NCI-H146 treated with DMSO at 0.1 percent for 48 hours (cell line): ENCODE measurements around the gene PLXDC1.
A peak's percentile ranks its signal among the peaks of the same experiment; 100 is the strongest.

Experiments
- DNase-seq: peaks from one replicate; lab custom pipeline; 2025; ENCODE audit not compliant: unreplicated experiment; lab: John Stamatoyannopoulos, UW

Gene PLXDC1

DNA sequence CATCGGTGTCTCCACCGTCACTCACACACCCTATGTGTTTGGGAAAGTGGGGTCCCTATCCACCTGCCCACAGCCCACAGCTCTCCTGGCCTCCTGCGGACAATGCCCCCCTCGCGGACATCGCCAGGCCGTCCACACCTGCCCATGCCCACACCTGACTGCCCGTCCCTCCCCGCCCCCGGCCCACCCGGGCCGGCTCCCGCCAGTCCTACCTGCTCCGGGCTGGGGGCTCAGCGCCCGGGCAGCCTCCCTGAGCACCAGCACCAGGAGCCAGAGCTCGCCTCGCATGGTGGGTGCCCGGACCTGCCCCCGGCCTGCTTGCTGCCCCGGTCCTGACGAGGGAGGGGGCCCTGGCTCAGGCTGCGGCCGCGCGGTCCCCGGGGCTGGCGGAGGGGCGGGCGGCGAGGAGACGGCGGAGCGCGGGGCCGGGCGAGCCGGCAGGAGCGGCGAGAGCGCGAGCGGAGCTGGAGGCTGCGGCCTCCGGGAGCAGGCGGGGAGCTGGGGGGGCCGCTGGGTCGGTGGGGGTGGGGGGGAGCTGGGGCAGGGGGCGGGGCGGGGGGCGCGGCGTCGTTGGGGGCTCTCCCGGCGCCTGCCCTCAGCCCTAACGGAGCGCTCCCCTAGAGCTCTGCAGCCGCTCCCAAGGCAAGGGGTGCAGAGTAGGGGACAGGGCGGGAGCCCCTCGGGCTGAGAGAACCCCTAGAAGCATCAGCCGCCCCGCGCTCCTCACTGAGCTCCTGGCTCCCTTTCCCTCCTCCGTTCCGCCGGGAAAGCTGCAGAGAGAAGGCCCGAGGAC is at the start of gene PLXDC1:
Gene PLXDC1 (minus strand): TSS at position 488 of the 793 bp plus-strand sequence. CDS start 200 bp downstream, at position 288.
- no peak for DNase-seq

DNA sequence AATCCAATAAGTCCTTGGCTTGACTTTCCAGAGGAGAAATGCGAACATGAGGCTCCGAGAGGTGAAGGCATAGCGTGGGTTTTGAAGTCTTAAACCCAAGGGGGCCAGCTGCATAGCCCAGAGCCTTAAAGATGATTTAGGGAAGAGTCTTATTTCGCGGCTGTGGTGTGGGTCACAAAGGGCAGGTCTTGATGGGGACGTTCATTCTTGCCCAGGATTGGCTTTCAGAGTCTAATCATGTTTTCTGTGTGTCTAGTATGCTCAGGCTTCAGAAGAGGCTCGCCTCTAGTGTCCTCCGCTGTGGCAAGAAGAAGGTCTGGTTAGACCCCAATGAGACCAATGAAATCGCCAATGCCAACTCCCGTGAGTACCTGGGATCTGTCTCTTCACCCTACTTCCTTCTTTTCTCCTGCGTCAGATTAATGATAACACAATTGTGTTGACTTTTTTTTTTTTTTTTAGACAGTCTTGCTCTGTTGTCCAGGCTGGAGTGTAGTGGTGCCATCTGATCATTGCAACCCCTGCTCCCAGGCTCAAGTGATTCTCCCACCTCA is 49.6 kb upstream of the PLXDC1 start:
- no peak for DNase-seq

DNA sequence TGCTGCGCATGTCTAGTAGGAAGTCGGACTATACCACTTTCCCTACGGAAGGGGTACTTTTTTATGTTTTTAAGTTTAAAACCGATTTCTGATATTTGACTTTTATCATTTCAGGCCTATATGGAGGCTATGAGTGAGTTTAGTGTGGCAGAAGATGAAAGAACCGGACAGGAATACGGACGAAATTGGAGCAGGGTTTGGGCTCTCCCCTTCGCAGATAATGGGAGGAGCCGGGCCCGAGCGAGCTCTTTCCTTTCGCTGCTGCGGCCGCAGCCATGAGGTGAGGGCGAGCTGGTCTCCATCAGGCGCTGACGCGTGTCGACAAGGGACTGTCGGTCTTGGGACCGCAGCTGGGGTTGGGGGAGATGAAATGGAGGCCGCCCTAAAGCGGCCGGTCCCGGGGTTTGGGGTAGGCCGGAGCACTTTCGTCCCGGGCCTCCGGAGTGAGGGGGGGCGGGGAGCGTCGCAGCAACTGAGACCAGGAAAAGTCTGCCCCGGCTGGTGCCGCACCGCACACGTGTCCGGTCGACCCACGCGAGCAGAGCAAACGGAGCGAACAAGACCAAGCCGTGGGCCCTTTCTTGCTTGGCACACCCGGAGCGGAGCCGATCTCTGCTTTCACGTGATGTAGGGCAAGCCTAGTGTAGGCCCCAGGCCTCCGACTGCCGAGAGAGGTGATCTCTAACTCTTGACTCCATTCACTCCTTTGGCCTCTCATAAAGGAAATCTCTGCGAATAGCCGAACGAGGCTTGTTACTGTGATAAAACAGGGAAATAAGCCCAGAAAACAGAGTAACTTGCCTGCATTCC is 48.8 kb upstream of the PLXDC1 start, which contains the start of gene RPL19:
Gene RPL19 (plus strand): TSS at position 214 of the 810 bp plus-strand sequence. CDS start 62 bp downstream, at position 276.
- DNase-seq = no peak

DNA sequence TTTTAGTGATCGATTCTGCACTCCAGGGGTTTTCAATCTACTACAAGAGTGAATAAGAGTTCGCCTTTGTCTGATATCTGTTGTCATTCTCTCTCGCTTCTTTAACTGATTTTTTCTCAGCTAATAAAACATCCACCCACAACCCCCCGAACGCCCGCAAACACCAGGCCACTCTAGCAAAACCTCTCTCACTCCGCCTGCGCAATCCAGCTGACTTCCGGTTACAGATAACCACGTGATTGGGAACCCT is 48.3 kb upstream of the PLXDC1 start:
- peak; percentile 95 for DNase-seq

DNA sequence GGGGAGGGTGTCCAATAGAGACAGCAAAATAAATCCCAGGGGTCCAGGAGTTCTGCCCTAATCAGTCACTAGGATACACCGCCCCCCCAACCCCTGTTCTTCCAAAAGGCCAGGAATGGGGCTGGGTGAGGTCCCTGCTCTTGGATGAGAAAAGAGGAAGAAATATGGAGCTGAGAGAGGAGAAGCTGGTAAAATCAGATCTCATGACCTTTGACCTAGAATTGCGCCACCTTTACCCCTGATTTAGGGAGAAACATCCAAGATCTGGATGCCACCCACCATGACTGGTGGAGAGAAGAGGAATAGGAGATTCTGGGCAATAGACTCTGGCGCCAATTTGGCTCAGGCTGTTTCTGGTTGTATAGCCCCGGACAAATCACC is 46.7 kb upstream of the PLXDC1 start:
- DNase-seq = no peak

DNA sequence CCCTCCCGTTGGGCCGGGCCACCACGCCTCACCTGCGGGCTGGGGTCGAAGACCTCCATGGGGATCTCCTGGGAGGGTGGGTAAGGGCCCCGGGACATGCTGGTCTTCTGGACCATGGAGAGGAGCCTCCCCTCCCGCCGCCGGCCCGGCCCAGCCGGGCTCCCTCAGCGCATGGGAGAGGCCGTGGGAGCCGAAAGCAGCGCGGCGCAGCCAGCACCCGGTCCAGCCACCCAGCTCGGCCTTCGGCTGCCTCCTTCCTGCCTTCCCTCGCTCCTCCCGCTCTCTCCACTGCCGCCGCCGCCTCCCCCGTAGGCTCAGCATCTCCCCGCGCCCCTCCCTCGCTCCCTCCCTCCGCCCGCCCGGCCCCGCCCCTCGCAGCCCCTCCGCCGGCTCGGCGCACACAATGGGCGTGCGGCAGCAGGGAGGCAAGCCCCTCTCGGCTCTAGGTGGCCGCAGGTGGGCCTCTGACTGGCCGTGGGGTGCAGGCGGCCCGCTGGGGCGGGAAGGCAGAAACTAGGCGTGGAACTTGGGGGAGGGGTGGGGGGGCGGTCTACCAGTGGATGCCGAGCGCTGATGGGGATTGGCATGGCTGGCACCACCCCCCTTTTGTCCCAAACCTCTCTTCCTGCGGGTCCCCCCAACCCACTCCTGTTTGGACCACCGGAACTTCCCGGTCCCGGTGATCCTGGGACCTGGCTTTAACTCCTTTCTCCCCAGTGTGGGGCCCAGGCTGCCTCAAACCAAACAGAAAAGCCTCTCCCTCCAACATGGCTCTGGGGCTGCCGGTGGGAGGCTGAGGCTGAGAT is 46.1 kb upstream of the PLXDC1 start, which contains the start of gene CACNB1:
Gene CACNB1 (minus strand): TSS at position 290 of the 806 bp plus-strand sequence. CDS start 174 bp downstream, at position 116.
- peak; percentile 72 for DNase-seq

DNA sequence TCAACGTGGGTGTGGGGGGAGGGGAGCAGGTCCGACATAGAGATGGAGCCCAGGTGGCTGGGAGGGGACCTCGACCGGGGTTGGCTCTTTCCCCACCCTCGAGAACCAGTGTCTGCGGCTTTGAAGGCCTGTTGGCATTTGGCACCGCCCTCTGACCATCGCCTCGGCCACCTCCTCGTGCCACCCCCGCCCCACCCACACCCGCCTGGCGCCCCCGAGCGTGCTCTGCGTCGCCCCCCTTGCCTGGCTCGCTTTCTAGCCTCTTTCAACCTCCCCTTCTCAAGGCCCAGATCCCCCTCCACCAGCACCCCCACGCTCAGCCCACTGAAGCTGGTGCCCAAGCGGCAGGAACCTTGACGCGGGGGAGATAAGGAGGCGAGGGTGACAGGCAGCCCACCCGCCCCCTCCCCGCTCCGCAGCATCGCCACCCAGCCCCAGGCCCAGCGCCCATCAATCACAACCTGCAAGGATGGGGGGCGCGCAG is 45.4 kb upstream of the PLXDC1 start:
- DNase-seq = no peak

DNA sequence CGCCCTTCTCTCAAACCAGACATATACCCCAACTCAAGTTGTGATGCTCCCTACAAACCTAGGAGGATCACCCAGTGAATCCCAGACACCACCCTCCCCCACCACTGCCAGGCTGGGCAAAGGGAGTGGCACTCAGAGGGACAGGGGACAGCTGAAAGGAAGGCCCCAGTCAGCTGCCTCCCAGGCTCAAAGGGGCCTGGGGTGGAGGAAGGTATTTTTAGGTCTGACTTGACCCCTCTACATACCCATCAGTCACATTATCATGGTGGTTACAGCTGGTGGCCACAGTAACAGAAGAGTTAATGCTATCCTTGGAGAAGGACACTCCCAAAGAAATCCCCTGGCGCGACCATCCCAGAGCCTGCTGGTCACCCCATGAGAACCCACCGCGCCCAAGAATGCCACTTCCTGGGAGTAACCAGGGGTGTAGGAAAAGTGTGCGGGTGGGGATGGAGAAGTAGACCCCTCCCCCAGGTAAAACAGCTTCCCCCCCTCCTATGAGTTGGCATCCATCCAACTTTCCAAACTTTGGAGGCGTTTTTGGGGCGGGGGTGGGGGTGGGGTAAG is 44.9 kb upstream of the PLXDC1 start:
- no peak for DNase-seq

DNA sequence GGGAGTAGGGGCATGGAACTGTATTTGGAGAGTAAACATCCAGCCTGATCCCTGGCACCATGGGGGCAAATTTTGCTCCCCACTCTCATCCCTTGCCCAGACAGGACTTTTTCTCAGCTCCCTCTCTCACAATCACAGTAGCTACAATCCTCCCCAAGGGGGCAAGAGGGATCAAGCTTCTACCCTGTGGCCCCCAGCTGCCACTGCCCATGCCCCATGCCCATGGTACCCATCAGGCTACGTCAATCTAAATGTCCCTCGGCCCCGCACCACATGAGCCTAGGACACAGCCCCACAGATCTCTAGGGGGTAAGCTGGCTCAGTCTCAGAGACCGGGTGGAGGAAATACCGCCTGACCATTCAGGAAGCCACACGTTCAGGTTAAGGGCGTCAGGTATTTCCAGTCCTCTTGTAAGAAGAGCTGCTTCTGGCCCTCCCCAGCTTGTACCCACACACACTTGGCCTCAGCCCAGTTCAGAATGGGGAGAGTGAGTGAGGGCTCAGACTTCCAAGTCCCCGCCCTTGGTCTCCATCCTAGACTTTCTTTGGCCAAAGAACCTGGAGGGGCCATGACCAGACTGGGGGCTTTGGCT is 44.2 kb upstream of the PLXDC1 start:
- DNase-seq = no peak

DNA sequence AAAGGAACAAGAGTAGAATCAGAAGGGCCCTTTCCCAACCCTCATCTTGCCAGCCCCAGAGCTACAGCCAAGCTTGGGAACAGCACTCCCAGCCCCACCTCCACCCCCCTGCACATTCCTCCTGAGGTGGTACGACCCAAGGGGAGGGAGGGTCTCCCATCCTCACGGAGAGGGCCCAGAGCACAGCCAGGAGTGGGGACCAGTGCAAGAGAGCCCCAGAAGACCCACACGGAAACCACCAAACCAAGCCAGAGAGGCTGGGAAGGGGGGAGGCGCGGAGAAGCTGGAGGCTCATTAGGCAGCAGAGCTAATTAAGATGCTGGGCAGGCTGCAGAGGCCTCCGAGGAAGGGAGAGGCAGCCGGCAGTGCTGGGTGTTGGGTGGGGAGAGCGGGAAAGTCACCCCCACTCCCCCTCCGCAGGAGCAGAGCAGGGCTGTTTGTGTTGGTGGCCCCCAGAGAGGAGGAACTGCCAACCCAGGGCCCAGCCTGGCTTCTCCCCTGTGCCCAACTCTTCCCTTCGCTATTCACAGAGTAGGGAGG is 43.6 kb upstream of the PLXDC1 start:
- no peak for DNase-seq

DNA sequence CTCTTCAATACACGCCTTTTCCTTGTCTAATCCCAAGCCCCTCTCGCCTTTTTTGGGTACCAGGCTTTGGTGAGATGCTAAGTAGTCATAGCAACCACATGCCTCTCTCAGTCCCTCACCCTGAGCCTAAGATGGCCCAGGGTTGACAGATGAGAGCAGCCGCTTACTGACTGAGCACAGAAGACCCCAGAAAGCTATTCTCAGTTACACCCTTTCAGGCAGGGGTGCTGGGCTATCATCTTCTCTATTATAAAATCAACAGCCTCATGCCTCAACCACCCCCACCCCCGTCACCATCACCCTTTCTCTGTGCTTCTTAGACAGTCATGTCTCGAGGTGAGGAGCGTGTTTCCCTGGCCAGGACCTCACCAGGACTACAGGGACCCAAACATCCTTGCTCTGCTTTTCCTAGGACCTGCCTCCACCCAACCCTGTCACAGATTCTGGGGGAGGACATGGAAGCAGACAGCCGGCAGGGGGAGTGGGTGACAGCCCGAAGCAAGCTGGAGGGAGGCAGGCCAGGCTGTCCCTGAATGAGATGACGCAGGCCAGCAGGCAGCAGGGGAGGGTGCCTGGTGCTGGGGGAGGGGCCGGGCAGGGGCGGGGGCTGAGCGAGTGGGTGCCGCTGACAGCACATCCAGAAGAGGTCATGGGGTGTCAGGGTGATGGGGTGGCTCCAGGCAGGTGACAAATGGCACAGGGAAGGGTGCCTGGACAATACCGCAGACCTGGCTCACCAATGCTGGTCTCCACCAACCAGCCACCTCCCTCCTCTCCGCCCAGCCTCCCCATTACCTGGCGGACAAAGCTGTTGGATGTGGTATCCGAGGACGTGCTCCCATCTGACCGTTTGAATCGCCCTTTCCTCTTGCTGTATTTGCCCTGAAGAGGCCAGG is 42.9 kb upstream of the PLXDC1 start:
- DNase-seq = no peak

DNA sequence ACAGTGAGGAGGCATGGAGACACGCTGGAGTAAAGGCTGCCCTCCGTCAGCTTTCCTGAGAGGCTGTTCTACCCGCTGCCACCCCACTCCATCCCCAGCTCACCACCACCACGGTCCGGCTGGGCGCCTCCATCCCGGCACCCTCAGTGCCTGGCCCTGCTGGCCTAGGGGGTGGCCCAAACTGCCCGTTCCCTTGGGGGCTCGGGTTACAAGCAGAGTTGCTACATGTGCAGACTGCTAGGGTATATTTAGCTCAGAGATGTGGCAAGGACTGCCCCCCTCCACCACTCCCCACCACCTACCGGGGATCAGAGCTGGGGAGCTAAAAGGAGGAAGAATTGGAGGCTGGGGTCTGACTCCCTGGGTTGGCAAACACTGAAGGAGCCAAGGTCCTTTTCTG is 41.9 kb upstream of the PLXDC1 start:
- no peak for DNase-seq

DNA sequence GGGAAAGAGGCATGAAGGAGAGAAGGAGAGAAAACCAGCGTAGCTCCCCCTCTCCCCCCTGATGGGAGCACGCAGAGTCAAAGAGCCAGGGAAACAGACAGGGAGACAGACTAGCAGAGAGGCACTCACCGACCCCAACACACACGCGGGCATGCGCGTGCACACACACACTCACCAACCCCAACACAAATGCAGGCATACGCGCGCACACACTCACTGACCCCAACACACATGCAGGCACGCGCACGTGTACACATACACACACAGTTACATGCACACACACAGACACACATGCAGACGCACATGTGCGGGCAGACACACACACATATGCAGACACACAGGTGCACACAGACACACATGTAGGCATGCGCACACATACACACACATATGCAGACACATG is 41.5 kb upstream of the PLXDC1 start:
- DNase-seq = no peak

DNA sequence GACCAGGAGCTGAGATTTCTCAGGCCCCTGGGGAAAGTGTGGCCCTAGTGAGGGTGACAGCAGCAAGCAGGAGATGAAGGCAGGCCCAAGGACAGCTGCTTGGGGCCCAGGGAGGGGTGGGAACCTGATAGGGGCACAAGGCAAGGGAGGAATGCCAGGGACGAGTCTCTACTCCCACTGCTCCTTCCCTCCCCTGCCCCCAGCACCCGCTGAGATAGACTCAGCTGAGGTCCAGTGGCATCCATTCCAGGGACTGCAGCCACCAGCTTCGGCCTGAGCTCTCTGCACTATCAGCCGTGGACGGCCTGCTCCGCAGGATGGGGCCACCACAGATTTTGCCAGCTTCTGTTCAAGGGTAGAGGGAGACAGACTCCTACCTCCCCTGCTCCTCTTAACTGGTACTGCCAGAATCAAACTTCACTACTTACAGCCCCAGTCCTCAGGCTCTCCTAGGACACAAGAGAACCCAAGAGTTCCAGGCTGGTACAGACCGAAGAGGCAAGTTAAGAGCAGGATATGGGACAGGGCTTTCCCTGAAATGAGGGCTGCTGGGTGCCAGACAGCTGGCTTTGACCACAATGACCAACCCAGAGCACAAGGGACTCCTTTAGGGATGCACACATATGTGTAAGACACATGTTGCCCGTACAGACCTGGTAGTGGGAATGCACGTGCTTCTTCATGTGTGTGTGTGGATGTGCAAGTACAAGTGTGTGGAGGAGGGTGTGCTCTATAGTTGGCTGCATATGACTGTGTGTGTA is 40.5 kb upstream of the PLXDC1 start:
- DNase-seq = no peak

DNA sequence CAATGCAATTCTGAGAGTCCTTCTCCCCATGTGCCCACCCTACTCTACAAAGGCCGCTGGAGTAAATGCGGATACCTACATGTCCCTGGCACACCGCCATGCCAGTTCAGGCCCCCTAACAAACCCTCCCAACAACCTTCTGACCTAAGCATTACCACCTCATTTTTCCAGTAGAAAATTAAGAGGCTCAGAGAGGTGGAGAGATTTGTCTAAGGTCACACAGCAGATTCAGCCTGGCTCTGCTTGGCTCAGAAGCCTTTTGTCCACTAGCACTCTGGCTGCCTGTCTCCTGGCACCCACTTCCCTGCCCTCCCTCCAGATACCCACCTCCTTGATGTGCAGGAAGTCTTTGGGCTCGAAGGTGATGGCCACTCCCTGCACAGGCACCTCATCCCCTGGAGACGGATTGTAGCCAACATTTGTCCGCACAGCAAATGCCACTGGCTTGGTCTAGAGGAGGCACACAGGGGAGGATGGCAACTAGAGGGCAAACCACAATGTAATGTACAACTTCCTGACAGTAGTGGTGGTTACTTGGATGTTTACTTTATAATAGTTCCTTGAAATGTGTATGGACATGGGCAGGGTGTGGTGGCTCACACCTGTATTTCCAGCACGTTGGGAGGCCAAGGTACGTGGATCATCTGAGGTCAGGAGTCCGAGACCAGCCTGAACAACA is 35.9 kb upstream of the PLXDC1 start:
- DNase-seq = no peak

DNA sequence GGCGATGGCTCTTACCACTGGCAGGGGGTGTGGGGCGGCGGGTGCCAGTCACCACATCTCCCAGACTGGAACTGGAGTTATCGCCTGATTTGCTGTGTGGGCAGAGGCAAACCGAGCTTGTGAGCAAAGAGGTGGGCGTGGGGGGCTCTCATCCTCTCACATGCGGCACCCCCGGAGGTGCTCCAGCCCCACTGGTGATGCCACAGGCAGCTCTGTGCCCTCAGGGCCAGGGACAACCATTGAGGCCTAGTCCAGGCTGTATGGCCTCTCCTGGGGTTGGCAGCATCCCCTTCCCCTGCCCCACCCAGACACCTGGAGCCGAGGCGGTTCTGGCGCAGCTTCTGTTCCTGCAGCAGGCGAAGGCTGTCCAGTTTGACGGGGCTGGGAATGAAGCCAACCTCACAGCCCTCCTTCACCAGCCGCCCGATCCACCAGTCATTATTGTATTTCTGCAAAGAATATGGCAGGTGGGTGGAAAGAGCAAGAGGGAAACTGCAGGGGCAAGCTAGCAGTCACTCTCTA is 35.1 kb upstream of the PLXDC1 start:
- DNase-seq = no peak

DNA sequence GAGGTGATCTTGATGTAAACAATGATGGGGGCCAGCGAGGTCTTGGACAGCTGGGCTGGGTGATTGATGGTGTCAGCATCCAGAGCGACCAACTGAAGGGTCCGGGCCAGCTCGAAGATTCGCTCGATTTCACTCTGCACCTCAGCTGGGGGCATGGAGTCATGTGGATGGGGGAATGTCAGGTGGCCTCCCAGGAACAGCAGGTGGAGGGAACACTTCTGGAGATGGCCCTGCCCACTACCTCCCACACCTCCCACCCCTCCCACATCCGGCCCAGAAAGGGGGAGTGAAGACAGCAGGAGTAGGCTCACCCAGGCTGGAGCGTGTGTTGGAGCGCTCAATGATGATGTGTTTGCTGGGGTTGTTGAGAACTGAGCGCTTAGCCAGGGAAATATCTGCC is 32.3 kb upstream of the PLXDC1 start:
- DNase-seq = no peak

DNA sequence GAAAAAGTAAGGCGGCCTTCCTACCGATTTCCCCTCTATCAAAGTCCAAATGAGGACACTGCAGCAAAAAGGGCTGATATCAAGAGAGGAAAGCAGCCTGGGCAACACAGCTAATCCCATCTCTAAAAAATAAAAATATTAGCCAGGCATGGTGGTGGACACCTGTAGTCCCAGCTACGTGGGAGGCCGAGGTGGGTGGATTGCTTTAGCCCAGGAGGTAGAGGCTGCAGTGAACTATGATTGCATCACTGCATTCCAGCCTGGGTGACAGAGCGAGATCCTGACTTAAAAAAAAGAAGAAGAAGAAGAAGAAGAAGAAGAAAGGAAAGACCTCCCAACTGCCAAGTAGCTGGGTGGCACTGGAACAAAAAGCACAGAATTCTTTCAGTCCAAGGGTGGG is 31.6 kb upstream of the PLXDC1 start:
- no peak for DNase-seq
